AG04449 (cell line): Measurements from ENCODE around the gene C1orf159.
"Not testable (repeated sequence)": the region's sequence is repeated elsewhere in the genome, so short reads cannot be mapped to it uniquely, and the experiment has no call there.

Experiments used
- CTCF ChIA-PET: fragments of 350-600 bp; formaldehyde crosslinking; extraction: SDS; loops from one replicate; lab custom pipeline; 2021; ENCODE audit warnings: antibody characterized with exemption; lab: Yijun Ruan, JAX
- POLR2A ChIA-PET: fragments of 400-600, 350-600 bp; formaldehyde crosslinking; extraction: SDS; loops from one replicate; lab custom pipeline; 2020; ENCODE audit warnings: antibody characterized with exemption, inconsistent platforms; lab: Yijun Ruan, JAX
- DNase-seq: peaks from one replicate; pipeline ENCODE4 v3.0.0-alpha.2; 2010; ENCODE audit warnings: low read depth, low spot score
- H3K4me3 ChIP-seq: 2 replicates; pipeline ENCODE4 v1.5.1; 2011; ENCODE audit warnings: low read depth, mild to moderate bottlenecking, control low read depth, low read length
- CTCF ChIP-seq: IDR thresholded peaks from one replicate; pipeline ENCODE4 v1.5.1; 2011; ENCODE audit warnings: mild to moderate bottlenecking, moderate library complexity, low read length, control low read depth, inconsistent platforms; ENCODE audit not compliant: insufficient read depth; ENCODE audit errors: missing control alignments

The C1orf159 gene

GRCh38 chr1:1079408-1080121, 36.3 kb downstream of the C1orf159 start:
- ChIA-PET CTCF (interaction anchor here (0.9 to 1.0 kb wide), 2 partner anchors 16 to 98 kb away, joined by 3 read pairs; no protein-coding TSS in a partner anchor), POLR2A (no interaction called here)
- peak; percentile 55 for DNase-seq
- no peak for TF ChIP-seq CTCF
- peak overlapping the region; percentile 20 for H3K4me3 ChIP-seq

GRCh38 chr1:1077396-1077795, 38.5 kb downstream of the C1orf159 start:
- H3K4me3 ChIP-seq, DNase-seq, POLR2A ChIA-PET, CTCF ChIA-PET: not testable (repeated sequence)

- DNase-seq = no peak
- TF ChIP-seq CTCF = no peak
- no peak overlapping the region for H3K4me3 ChIP-seq
- ChIA-PET POLR2A (no interaction called here), CTCF (interaction anchor here (2.6 kb wide), 1 partner anchor 12 kb away, joined by 12 read pairs; no protein-coding TSS in a partner anchor)
Measured at GRCh38 chr1:1075148-1075935, 40.5 kb downstream of the C1orf159 start.

- ChIA-PET POLR2A (no interaction called here), CTCF (interaction anchor here (2.6 kb wide), 1 partner anchor 11 kb away, joined by 12 read pairs; no protein-coding TSS in a partner anchor)
- no peak for DNase-seq
- no peak overlapping the region for H3K4me3 ChIP-seq
- no peak for TF ChIP-seq CTCF
Measured at GRCh38 chr1:1074631-1075147, 41.2 kb downstream of the C1orf159 start.

GRCh38 chr1:1073743-1074587, 41.9 kb downstream of the C1orf159 start, which contains the start of gene RNF223:
Gene RNF223 (minus strand): TSS chr1:1074306. CDS start chr1:1072566, 1,740 bp downstream.
- DNase-seq = no peak
- POLR2A ChIA-PET = no interaction called here
- no peak within 1 kb of the TSS for H3K4me3 ChIP-seq
- TF ChIP-seq CTCF = no peak
- CTCF ChIA-PET = interaction anchor here (2.6 kb wide), 1 partner anchor 10 kb away, joined by 12 read pairs; no protein-coding TSS in a partner anchor
